ENCODE measurements around the gene DMD.
"Not testable (repeated sequence)": the region's sequence is repeated elsewhere in the genome, so short reads cannot be mapped to it uniquely, and the experiment has no call there.

DMD gene

DNA sequence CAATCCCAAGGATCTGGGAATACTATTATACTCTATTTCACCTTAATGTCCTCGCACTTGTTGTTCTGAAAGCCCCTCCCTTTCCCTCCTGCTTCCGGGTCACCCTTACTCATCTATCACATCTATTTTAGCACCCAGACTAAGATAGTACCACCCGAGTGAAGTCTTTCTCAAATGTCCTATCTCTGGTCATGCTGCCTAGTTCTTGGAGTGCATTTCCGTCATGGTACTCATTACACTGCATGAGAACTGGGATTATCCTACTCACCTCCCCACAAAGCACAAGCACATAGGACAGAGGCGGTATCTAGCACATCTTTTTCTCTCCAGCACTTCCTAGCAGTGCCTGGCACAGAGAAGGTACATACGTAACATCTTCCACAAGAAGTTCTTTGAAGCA is 1195.2 kb downstream of the DMD start:
- DNase-seq (ENCODE audit: low read depth): no peak

DNA sequence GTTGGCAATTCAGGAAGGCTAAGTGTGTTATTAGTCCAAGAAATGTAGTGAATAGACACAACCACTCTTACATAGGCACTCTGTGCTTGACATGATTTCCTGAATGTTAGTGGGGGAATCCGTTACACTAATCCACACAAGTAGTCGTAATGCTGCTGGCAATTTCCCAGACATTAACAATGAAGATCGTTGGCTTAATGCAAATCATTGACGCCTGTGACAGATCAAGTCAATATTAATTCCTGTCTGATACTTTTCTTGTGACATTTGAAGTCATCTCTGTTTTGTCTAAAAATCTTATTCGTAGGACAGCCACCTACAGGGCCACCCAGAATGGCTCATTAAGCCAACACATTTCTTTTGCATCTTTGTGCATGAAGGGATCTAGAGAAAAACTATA is 1200.4 kb downstream of the DMD start:
- DNase-seq (ENCODE audit: low read depth): no peak

DNA sequence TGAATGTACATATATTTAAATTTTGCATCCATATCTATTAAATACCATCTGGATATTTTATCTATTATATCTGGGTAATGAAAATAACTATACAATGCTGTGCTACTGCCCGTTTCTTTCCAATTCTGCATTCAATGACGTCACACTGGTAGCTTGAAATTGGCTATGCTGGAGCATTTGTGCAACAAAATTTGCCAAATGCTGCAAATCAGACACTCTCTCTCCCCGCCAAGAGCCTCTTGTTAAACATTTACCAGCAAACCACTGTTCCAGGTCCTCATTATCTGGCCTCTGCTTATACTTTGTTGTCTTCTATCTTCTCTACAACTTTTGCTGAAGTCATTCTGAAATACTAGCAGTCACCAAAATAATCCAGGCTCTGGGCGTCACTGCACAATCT is 1201.1 kb downstream of the DMD start:
- DNase-seq (ENCODE audit: low read depth): no peak

DNA sequence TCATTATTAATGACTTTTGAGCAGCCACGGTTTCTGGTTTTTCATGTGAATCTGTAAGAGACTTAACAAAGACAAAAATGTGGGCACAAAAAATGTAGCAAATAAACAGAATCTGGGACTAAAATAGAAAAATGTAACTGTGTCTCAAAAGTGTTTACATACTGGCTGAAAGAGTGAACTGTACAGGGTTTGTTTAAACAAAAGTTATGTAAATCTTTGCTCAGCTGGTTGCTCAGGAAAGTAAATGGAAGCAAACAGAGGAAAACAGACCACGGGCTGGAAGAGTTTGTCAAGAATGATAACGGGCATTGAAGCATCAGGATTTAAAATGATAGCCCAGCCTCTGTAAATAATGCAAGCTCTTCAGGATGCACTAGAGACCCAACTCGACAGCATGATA is 1217.7 kb downstream of the DMD start:
- DNase-seq (ENCODE audit: low read depth): no peak

DNA sequence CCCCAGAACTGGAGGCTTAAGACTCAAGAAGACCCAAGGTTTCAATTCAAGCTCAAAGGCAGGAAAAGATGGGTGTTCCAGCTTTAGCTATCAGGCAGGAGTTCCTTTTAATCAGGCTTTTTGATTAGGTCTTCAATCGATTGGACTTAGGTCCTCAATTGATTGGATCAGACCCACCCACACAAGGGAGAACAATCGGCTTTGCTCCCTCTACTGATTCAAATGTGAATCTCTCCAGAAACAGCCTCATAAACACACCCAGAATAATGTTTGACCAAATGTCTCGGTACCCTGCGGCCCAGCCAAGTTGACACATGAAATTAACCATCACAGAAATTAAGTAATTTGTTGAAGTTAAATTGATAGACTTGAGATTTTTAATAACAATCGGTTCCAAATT is 1222.4 kb downstream of the DMD start:
- DNase-seq (ENCODE audit: low read depth): no peak

DNA sequence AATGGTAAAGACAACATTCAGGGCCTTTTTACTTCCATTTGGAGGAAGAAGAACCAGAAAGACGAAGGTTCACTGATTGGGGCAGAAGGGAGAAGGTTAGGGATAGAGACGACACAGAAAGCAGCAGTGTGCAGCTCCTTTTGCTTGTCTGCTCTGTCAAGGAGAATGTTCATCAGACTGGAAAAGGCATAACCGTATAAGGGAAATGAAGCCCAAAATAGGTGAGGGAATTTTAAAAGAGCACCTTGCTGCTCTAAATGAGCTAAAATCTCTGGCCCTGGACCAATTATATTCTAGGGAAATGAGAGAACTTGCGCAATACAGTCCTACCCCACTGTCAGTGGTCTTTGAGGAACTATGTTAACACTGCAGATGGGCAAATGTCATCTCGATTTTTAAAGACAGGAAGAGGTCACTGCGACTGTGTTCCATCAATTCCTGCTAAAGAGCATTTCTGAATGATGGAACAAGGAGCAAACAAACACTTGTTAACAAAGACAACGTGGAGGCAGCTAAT is 1229.7 kb downstream of the DMD start:
- DNase-seq (ENCODE audit: low read depth): no peak

DNA sequence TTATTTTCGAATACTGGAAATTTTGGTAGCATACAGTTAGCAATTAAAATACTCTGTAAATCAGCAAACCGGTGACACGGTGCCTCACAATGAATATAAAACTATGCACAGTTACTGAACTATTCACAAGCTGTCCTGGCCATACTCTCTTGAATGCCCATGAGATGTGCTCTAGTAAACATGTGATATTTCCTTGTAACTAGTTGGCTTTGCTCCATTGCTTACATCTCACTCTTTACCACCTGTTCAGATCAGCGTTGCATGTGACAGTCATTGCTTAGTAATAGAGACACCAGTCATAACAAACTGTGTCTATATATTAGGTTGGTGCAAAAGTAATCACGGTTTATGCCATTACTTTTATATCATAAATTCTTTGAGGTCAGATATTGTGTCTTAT is 1241.6 kb downstream of the DMD start:
- DNase-seq (ENCODE audit: low read depth): no peak

DNA sequence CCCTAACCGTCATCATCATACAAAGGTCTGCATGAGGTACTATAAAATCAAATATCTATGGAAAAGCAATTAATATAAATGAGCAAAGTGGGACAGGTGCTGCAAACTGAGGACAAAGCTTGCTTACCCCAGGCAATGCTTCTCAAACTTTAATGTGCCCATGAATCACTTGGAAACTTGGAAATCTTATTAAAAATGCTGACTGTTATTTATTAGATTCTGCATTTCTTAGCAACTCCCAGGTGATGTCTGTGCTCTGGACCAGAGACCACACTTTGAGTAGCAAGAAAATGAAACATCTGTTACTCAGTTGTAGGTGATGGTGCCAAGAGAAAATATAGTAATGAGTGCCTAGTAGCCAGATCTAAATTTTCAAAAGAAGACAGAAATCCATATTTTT is 1249.1 kb downstream of the DMD start:
- no peak for DNase-seq (ENCODE audit: low read depth)

DNA sequence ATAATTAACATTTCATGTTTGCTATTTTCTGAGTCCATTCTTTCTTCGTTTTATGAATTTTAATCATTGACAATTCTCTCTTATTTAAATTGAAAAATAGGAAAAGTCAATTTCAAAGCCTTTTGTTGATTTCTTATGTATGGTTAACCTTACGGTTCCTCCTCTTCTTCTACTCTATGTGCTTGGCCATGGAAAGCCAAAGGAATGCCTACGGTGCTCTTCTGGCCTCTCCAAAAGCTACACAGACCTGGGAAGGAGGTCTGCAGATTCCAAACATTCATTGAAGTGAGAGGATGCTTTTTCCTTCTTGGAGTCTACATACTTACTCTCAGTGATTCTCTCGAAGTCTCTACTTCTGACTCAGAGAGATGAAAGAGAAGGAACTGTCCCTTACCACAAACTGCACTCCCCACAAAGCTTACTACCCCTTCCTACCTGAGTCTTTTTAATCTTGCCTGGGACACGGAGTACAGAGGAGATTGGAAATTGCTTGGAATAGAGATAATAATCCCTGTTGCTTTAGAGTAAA is 1276.4 kb downstream of the DMD start:
- DNase-seq (ENCODE audit: low read depth): no peak

DNA sequence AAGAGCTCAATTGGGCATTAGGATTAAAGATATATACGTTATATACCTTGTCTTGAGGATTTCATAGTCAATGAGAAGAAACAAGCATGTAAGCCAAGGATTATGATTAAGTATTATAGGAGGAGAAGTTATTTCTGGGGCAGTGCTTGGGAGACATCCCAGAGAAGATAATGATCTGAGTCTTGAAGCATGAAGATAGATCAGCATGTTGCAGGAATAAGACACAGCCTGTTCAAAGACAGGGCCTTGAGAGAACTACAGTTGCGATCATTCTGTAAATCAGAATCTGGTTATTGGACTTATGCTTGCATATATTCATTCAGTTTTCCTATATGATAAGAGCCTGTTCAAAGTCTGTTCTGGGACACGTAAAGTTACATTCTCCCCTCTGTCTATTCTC is 1277.3 kb downstream of the DMD start:
- DNase-seq (ENCODE audit: low read depth): no peak

DNA sequence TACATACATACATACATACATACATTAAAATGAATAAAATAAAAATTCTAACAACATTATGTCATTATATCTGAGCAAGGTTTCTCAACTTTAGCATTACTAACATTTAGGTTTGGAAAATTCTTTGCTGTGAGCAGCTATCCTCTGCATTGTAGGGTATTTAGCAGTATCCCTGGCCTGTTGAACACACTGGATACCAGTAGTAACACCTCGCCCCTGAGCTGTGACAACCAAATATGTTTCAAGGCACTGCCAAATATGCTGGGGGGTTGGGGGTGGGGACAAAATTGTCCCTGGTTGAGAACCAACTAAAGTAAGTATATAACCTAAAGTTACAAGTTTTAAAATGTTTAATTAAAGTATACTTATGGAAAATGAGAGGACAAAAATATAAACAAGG is 1278.6 kb downstream of the DMD start:
- DNase-seq (ENCODE audit: low read depth): no peak

DNA sequence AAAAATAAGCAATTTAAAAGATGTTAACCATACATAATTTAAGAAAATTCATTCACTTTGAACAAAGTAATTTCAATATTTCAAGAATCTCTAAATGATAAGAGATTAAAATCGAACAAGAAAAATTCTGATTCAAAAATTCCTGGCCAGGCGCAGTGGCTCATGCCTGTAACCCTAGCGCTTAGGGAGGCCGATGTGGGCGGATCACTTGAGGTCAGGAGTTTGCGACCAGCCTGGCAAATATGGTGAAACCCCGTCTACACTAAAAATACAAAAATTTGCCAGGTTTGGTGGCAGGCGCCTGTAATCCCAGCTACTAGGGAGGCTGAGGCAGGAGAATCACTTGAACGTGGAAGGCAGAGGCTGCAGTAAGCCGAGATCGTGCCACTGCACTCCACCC is 1279.0 kb downstream of the DMD start:
- DNase-seq (ENCODE audit: low read depth): not testable (repeated sequence)

DNA sequence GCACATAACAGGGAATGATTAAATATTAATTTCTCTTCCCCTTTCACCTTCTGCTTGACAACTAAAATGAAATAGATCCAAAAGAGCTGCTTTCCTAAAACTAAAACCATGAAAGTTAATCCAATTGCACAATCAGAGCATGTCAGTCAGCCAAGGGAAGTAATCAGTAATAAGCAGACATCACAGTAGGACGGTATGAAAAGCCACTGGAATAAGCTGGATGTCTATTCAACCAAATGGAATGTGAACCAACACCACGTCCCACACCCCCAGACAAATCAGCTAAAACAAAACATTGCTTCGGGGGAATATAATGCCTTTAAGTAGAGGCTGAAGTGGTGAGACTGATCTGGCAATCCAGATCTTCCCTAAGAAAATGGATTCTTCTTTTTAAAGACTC is 1280.1 kb downstream of the DMD start:
- DNase-seq (ENCODE audit: low read depth): no peak

DNA sequence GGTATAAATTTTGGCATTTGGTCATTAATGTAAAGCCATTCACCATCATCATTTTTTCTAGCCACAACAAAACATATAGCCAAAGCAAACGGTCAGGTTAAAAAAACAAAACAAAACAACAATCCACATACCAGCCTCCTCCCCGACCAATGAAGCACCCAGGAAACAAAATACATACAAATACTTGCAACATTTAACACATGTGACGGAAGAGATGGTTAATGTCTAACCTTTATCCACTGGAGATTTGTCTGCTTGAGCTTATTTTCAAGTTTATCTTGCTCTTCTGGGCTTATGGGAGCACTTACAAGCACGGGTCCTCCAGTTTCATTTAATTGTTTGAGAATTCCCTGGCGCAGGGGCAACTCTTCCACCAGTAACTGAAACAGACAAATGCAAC is 1282.0 kb downstream of the DMD start:
- DNase-seq (ENCODE audit: low read depth): no peak

DNA sequence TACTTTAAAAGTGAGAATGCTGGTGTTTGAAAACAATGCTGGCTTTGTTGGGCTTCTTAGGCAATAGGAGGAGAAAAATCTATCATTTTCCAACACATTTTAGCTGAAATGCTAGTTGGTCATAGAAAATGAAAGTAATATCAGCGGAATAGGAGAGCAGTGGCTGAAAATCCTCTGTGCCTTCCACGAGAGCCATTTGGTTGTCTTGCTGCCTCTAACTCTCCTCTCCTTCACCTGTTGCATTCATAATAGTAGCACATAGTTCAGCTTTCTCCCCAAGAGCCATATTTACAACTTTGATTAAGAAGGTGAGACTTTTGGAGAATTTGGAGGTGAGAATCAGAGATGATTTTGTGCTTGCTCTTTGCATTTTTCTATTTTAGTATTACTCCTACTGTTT is 1290.1 kb downstream of the DMD start:
- no peak for DNase-seq (ENCODE audit: low read depth)

DNA sequence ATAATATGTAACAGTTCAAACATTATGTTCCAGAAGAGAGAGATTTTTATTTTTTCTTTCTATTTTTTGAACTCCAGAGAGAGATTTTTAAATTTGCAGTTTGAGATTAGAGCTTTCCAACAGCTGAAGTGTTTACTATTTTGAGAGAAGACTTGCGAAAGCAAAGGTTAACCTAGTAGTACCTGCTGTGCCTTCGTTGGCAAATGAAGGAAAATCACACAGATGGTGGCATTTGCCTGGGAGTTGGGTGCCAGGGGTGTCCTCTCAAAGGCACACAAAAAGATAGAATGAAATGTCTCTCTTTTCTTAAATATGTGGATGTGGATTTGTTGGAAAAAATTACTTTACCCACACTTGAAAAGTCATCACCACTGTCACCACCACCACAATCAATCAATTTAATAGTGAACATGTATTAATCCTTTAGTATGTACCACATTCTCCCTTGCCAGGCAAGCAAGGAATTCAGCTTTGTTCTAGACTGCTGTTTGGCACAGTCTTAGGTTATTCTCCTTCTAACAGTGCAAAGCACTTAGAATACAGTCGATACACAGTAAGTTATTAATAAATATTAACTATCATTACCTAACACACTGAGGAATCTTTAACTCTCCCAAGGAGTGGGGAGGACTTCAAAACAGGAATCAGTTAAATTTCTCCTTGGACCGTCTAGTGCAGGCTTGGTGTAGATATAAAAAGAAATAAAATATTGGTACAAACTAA is 1301.3 kb downstream of the DMD start:
- DNase-seq (ENCODE audit: low read depth): no peak

DNA sequence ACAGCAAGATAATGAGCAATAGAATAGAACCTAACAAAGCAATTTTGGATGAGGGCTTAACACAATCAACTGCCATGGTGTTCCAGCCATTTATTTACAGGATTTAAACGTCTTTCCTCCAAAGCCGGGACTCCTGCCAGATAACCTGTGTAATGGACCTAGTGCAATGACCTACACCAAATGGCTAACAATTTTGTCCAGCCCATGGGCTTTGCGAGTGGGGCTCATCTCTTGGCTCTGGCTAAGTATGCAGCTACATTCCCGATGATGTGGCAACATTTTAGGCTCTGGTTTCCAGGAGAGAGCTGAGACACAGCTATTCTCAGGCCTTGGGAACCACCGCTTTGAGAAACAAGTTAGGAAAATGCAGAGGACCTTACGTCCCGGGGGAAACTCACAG is 1317.2 kb downstream of the DMD start:
- no peak for DNase-seq (ENCODE audit: low read depth)

DNA sequence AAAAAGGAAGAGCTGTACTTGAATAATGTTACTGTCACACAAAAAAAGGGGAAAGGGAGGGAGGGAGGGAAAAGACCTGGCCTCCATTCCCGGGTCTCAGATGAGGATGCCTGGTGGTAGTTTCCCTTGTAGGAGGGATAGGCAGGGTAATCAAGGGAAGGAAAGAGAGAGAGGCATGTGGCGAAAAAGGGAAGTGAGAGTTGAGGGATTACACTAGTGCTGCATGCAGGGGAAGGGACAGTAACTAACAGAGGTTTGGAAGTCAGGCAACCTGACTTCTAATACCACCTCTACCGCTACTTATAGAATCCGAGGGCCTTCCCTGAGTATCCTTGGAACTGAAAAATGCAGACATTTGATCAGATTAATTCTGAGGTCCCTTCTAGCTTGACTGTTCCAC is 1317.8 kb downstream of the DMD start:
- no peak for DNase-seq (ENCODE audit: low read depth)

DNA sequence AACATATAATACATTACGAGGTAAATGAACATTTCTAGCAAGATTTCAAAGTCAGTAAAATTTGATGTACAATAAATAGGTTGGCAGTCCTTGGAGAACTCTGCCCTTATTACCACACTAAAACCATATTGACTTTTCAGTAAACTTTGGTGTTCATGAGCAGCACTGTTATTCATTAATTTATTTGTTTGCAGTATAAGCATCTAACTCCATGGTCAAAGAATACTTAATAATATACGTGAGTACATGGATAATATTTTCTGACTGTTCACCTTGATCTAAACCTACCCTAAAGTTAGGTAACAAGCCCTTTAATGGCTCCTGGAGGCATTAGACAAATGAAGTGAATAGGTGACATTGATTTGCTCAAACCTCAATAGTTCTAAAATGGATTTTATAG is 1322.3 kb downstream of the DMD start:
- no peak for DNase-seq (ENCODE audit: low read depth)

DNA sequence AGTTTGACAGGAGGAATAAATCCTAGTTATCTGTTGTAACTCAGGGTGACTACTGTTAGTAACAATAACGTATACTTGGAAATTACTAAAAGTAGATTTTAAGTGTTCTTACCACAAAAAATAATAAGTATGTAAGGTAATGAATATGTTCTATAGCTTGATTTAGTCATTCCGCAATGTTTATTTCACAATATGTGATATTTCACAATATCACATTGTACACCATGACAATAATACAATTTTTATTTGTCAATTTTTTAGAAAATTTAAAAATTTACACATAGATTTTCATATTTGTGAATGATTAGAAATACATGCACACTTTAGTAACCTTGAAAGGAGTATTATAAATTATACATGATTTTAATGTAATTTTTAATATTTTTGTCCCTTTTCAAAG is 1326.8 kb downstream of the DMD start:
- no peak for DNase-seq (ENCODE audit: low read depth)

DNA sequence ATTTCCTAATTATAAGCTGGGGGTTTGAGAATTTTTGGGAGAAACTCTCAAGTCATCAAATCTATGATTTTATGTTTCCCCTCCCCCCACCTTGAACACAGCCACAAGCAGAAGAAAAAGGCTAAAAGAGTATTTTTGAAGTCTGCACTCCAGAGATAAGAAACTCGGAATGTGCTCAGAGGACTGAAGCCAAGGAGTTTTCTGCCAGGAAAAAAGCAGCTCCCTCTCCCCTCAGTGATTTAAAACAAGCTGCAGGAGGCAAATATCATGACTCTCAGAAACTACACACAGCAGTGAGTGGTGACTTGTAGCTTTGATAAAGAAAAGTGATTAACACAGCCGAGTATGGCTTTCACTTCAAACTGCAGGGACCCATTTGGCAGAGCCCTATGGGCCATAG is 1339.3 kb downstream of the DMD start:
- no peak for DNase-seq (ENCODE audit: low read depth)

DNA sequence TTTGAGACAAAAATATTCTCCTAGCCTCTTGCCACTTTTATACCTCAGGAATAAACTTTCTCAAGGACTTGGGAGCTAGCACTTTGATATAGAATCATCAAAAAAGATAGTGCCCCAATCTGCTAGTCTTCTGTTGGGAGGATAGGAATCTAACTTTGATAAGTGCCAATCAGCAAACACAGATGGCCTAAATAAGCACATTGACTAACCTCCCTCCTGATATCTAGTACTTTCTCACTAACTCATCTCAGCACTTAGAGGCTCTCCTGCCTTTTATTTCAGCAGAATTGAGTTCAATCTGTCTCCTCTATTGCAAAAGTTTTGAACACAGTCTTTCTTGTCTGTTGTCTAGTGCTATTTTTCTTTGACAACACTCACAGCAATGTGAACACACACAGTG is 1341.1 kb downstream of the DMD start:
- DNase-seq (ENCODE audit: low read depth): no peak

DNA sequence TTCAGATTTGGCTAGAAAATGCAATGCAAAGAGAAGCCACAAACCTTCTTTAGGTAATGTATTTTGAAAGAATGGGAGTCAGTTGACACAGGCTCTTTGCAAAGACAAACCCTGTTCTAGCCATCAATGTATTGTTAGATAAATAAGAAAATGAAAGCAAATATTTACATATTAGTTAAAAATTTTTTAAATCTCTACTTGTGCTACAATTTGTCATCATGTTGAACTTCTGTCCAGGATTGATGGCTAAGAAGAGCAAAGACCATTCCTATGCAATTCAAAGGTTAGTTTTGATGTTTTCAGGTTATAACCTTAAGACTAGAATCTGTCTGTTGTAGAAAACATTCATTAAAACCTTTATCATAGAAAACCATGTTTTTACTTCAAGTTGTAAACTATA is 1350.7 kb downstream of the DMD start:
- DNase-seq (ENCODE audit: low read depth): no peak

DNA sequence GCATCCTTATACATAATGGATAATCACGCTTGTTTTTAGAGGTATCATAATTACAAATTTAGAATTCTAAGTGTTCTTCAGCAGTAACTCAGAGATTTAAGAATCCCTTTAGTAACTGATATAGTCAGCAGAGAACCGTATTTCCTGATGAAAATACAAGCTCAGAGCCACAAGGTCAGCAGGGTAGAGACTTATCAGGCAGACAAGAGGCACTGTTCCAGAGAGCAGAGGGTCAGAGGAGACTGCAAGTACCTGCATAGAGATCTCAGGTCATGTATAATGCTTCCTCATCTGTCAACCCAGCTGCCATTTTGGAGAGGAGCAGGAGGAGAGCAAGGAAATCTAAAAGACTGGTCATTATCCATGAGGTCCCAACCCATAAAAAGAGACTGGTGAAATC is 1352.4 kb downstream of the DMD start:
- DNase-seq (ENCODE audit: low read depth): no peak

Measured in EH (cell line).